GM12873 (cell line): ENCODE results near the gene FBXW9.

Source experiments
- TF ChIP-seq, protein P1 (sequence below): IDR thresholded peaks from 2 replicates; pipeline ENCODE4 v1.5.1; 2012; ENCODE audit warnings: low read depth, mild to moderate bottlenecking, moderate library complexity, low read length, control low read depth; ENCODE audit not compliant: insufficient read depth; ENCODE audit errors: missing control alignments

Gene FBXW9

GRCh38 chr19:12656899-12657571 is 39.4 kb downstream of the FBXW9 start:
- TF ChIP-seq, protein P1, sequence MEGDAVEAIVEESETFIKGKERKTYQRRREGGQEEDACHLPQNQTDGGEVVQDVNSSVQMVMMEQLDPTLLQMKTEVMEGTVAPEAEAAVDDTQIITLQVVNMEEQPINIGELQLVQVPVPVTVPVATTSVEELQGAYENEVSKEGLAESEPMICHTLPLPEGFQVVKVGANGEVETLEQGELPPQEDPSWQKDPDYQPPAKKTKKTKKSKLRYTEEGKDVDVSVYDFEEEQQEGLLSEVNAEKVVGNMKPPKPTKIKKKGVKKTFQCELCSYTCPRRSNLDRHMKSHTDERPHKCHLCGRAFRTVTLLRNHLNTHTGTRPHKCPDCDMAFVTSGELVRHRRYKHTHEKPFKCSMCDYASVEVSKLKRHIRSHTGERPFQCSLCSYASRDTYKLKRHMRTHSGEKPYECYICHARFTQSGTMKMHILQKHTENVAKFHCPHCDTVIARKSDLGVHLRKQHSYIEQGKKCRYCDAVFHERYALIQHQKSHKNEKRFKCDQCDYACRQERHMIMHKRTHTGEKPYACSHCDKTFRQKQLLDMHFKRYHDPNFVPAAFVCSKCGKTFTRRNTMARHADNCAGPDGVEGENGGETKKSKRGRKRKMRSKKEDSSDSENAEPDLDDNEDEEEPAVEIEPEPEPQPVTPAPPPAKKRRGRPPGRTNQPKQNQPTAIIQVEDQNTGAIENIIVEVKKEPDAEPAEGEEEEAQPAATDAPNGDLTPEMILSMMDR = no peak

- TF ChIP-seq, protein P1 = no peak
Observed at GRCh38 chr19:12655546-12655945, 40.9 kb downstream of the FBXW9 start.

DNA sequence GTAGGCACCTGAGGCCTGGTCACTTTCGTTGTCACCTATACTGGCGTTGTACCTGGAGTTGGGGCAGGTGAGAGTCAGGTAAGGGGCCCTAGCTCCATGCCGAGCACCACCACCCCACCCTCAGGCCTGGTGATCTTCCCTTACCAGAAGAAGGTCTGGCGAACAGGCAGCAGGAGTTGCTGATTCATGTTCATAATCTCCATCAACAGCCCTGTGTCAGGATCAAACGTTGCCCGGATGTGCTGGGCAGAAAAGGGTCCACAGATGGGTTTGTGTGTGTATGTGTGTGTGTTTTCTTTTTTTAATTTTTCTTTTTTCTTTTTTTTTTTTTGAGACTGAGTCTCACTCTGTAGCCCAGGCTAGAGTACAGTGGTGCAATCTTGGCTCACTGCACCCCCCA is 44.2 kb downstream of the FBXW9 start:
- TF ChIP-seq, protein P1 = no peak

GRCh38 chr19:12649941-12650340 is 46.5 kb downstream of the FBXW9 start:
- TF ChIP-seq, protein P1 = no peak

DNA sequence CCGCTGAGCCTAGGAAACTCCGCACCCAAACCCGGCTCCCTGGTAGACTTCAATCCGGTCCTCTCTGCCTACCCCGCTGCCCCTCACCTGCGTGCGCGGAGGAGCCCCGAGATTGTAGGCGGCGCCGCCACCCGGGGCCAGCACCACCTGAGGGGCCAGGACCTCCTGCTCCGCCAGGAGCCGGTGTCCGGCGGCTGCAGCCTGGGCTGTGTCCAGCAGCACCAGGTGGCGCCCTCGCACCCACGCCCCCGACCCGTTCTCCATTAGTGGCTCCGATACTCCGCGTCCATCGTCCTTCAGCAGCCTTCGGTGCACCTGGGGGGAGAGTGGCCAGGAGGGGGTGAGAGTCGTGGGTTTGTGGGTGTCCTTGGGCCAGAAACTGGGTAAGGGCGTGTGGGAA is 48.3 kb downstream of the FBXW9 start:
- TF ChIP-seq, protein P1 = no peak

DNA sequence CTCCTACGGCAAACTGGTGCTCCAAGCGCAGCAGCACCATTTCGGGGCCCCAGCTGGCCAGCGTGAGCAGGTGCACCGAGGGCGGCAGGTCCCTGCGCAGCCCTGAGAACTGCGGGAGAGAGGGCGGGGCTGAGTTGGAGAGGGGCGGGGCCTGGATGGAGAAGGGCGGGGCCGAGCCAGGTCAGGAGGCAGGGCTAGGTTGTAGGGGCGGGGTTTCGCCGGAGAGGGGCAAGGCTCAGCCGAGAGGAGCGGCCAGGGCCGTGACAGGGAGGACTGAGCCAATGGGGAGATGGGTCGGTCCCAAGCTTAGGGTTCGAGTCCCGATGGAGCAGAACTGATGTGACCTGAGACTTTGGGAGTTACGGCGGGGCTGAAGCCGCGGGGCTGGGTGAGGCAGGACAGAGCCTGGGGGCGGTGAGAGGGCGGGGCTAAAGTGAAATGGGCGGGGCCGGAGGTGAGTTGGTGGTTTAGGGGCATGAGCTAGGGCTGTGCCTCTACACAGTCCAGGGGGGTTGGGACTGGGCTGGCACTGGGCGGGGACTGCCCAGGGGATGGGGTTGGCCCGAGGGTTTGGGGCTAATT is 48.9 kb downstream of the FBXW9 start:
- TF ChIP-seq, protein P1 = no peak

GRCh38 chr19:12647047-12647446 is 49.4 kb downstream of the FBXW9 start:
- TF ChIP-seq, protein P1 = no peak
